ENCODE data around the gene CADPS.

CADPS gene

DNA sequence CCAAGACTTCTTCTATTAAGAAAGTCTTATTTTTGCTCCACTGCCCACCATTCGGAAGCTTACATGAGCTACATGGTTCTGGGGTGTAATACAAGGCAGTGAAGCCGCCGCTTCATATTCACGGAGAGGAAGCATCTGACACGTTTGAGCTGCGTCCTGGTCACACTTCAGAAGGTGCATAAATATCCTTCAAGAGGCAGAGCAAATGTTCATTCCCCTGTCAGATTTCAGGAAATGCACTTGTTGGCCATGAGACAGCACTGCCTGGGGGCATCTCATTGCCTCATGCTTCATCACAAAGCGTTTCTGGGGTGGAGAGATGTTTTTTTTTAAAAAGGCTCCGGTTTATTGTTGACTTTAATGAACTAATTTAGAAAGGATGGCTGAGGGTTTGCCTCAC, 119.9 kb downstream of the CADPS start:
- DNase-seq (ENCODE audit: low read depth in 1 of 2, low spot score in 1 of 2) = no peak

DNA sequence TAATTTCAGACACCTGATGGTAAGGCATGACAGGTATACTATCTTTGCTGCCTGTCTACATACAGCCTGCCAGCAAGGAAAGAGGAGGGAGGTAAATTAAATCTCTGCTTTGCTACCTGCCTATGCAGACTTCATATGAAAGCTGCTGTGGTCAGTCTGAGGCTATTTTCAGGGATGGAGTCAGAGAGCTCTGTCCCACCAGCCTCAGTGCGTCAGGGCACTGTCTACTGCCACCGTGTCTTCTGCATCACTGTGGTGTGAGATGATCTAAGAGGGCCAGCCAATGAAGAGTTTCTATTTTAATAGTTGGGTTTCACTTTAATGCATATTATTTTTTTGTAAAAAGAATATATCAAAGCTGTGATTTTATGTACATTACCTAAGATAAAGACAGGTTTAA, 125.6 kb downstream of the CADPS start:
- no peak for DNase-seq (ENCODE audit: low read depth in 1 of 2, low spot score in 1 of 2)

DNA sequence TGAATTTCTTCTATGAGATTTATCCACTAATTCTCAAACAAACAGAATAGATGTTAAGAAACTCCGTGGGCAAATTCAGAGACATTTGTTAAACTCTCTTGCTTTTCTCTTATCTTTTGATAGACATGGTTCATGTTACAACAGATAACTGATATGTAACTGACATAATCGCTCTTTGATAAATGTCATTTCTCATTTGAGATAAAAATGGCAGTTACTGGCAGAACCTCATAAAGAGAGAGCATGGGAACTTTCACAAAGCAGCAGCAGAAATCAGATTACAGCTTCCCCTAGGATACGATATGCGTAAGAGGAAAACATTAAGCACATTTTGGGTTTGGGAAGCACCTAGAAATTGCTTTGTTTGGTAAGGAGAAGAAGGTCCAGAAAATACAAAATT, 126.1 kb downstream of the CADPS start:
- no peak for DNase-seq (ENCODE audit: low read depth in 1 of 2, low spot score in 1 of 2)

DNA sequence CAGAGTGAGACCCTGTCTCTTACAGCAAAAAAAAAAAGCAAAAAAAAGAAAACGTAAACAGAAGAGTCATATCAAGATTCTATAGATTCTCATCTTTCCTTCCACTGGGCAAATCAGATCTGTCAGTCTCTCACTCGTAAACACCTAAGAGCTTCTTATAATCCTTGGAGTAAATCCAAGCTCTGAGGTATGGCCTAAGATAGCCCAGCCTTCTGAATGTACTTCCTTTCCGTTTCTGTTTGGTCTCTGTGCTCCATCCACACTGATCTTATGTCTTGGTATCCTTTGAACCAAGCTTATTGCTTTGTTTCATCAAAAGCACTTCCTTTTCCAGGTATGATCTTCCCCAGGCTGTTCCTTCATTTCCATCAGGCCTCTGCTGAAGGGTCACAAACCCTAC, 137.8 kb downstream of the CADPS start:
- no peak for DNase-seq (ENCODE audit: low read depth in 1 of 2, low spot score in 1 of 2)

DNA sequence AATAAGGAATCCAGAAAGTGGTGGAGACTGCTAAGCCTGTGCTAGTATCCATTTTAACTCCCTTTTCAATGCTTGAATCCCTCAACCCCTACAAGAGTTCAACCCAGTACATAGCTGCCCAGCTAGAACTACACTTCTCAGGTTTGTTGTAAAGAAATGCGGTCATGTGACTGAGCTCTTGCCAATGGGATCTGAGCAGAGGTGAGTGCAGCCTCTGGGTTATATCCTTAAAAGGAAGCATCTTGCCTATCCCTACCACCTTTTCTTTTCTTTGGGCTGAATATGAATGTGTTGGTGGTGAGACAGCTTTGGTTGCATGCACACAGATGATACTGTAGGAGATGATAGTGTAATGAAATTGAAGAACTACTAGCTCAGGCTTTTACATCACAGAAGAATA, 139.7 kb downstream of the CADPS start:
- no peak for DNase-seq (ENCODE audit: low read depth in 1 of 2, low spot score in 1 of 2)

DNA sequence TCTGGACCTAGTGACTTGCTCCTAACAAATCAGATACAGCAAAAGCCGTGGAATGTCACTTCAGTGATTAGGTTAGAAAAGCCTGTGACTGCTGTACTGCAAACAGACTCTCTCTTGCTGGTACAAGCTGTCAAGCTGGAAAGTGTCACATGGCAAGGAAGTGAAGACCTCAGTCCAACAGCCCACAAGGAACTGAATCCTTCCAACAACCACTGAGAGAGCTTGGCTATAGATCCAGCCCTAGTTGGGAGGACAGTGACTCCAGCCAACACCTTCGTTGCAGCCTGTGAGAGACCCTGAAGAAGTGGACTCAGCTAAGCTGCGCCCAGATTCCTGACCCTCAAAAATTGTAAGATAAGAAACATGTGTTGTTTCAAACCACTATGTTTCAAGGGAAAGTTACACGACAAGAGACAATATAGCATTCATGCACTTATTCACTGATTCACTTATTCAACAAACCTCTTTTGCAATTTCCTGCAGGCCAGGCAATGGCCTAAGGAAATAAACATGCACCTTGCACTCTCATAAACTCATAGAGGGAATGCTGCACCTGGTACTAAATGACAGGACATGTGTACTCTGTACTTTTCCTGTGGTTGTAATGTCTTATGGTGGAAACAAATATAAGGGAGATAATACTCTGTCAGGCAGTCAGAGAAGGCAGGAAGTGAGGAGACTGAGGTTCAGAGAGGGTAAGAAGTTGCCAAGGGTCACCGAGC, 142.9 kb downstream of the CADPS start:
- DNase-seq (ENCODE audit: low read depth in 1 of 2, low spot score in 1 of 2) = no peak

DNA sequence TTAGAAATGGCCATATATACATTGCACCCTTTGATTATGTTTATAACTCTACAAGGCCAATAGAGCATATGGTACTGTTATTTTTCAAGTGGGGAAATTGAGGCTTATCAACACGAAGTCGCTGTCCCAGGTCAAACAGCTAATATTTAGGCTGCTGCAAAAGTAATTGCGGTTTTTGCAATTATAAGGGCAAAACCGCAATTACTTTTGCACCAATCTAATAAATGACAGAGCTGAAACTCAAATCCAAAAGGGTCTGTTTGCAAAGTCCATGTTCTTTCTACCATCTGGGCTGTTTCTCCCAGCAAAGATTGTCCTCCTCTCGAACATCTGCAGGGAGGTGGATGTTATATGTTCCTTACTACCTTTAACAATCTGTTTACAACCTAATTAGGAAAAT, 147.2 kb downstream of the CADPS start:
- no peak for DNase-seq (ENCODE audit: low read depth in 1 of 2, low spot score in 1 of 2)

DNA sequence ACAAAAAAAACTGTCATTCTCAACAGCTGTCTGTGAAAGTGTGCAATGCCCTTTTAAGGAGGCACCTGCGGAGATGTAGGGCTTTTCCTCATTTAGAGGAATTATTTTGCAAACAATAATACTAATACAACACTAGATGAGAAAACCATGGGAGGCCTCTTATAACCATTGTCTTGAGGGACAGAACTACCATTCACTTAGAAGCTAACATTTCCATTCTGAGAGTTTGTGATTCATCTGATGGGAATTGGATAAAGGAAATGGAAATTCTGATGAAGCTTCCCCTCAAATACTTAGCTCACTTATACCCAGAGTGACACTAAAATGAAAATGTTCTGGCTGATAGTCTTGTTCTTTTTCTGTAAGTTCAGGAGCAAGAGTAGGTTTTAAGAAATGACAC, 147.7 kb downstream of the CADPS start:
- DNase-seq (ENCODE audit: low read depth in 1 of 2, low spot score in 1 of 2) = no peak

DNA sequence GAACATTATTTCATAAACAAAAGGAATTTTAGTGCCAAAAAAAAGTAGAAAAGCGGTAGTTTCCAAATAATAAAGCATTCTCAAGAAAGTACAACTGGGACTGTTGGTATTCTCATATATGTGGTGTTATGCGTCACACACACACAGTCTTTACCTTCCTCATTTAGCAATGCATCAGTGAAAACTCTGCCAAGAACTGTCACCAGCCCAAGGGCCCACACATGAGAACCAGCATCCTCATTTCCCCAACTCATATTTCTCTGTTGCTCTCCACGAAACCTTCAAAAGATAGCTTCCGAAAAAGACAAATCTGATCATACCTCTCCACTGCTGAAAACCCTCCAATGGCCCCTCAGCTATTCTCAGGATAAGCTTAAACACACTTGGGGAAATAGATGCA, 150.7 kb downstream of the CADPS start:
- no peak for DNase-seq (ENCODE audit: low read depth in 1 of 2, low spot score in 1 of 2)

DNA sequence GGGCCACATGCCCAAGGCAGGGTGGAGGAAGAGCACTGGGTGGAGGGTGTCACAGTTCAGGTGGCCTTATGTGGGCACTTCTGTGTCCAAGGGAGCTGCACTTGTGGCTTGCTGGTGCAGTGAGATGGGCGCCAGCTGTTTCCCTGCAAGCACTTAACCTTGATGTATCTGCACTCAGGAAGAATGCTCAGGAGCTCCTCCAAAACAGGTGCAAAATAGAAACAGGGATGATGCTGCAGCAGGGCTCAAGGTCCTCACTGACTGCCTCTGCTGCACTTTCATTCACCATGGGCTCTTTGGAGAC, 151.3 kb downstream of the CADPS start:
- no peak for DNase-seq (ENCODE audit: low read depth in 1 of 2, low spot score in 1 of 2)

DNA sequence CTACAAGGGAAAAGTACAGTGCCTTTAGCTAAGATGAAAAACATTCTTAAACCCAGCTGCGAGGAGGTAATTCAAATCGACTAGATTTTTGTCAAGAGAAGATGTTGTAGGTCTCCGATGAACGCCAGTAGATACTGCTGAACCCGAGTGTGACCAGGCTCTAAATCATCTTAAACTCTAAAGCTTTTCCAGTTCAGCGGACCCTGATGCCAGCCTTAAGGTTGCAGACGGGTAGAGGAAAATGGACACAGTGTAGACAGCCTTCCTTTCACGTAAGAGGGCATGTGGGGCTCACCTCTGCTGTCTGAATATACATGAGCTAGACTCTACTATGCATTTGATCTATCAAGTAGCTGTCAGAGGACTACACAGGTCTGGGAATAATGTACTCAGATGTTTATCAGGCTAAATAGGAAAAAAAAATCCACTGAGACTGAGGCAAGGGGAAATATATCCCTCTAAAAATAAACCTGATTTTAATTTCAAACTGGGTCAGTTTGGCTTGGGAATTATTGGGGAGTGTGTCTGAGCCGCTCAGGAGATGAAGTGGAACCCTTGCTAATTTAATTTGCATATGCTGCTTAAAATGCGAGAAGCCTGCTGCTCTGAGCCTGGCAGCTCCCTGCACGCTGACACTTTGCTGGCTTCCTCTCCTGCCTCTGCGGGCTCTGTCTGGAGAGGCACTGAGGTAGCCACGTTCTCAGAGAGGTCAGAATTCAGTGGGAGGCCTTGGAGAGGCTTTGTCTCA, 151.9 kb downstream of the CADPS start:
- no peak for DNase-seq (ENCODE audit: low read depth in 1 of 2, low spot score in 1 of 2)

DNA sequence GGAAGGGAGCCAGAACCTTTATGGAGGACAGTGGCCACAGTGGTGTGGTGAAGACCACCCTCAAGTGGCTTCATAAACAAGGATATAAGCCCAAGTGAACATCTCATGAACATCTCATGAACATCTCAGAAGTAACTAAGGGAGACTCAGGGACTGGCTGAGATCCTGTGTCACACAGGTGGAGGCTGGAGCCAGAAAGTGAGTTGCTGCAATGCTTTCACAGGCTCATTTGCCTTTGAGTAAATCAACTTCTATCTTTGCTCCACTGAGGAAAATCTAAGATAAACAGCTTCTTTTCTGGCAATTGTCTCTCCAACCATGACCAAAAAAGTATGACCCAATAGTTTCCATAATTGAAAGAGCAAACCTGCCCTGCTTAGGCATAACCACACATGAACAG, 152.9 kb downstream of the CADPS start:
- no peak for DNase-seq (ENCODE audit: low read depth in 1 of 2, low spot score in 1 of 2)

DNA sequence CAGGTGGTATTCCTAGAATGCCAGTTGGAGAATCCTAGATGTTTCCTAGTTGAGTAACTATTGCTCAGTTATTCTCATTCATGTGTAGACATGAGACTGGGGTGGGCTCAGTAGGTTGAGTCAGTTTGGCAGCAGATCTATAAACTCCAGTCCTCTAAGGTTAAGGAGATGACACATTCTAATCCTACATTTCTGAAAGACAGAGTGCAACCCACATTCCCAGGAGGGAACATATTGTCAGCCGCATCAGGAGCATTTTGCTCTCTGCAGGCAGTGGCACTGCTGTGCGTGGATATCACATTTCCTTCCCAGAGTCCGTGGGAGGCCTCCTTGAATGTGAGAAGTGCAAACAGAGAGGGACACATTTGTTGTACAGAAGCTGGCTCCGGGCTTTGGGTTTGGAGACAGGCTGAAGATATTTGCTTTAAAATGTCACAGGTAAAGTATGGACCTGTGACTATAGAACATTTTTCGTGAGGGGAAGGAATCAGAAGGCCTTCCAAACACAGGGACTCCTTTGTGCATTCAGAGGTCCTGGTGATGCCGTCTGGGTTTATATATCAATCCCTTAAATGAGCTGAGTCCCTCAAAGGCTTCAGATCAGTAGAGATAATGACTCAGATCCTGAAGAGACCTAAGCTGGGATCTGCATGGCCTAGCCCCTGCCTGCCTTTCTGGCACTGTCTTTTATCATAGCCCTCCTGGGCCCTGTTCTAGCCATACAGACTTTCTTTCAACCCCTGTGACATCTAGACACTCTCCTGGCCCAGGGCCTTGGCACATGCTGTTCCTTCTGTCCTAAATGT, 156.5 kb downstream of the CADPS start:
- no peak for DNase-seq (ENCODE audit: low read depth in 1 of 2, low spot score in 1 of 2)

DNA sequence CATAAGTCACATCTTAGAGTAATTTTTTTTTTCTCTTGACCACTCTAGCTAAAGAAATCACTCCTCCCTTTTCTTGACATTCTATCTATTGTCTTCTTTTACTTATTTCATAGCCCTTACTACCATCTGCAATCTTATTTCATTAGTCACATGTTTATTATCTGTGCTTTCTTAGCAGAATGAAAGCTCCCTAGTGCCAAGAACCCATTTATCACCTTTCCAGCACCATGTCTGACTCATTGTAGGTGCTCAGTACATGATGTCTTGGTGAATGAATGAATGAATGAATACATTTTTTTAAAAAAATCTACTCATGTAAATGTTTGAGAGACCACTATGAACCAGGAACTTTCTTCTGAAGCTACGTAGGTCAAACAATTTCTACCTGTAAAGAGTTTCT, 157.2 kb downstream of the CADPS start:
- no peak for DNase-seq (ENCODE audit: low read depth in 1 of 2, low spot score in 1 of 2)

DNA sequence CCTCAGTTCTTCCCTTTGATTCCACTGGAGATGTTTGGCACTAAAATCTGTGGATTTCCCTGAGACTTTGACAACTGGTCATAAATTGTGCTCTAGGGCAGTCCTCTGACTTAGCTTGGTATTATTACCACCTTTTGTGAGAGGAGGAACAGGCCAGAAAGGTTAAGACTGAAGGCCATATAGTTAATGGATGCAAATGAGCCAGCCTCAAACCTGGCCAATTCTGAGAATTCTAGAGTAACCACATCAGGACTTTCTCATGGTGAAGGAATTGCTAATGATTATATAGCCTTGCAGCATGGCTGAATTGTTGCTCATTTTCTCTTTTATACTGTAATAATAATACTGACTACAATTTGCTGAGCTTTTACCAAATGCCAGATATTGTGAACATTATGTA, 162.5 kb downstream of the CADPS start:
- DNase-seq (ENCODE audit: low read depth in 1 of 2, low spot score in 1 of 2) = no peak

DNA sequence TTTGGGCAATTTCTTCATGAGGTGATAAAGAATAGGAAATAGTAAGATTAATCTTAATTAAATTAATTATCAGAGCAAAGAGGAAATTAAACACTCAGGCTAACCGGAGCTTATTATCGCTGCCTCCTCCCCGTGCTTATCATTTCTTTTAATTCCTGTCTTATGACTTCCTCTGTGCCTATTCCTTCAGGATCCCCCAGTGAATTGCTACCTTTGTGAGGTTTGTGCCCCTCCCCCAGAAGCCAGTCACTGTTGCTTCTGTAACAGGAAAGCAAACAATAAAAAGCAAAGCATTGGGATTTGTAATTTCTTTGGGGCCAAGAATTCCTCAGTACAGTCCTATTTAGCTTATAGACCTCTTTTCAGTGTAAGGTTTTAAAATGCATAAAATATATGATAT, 164.5 kb downstream of the CADPS start:
- DNase-seq (ENCODE audit: low read depth in 1 of 2, low spot score in 1 of 2) = no peak

DNA sequence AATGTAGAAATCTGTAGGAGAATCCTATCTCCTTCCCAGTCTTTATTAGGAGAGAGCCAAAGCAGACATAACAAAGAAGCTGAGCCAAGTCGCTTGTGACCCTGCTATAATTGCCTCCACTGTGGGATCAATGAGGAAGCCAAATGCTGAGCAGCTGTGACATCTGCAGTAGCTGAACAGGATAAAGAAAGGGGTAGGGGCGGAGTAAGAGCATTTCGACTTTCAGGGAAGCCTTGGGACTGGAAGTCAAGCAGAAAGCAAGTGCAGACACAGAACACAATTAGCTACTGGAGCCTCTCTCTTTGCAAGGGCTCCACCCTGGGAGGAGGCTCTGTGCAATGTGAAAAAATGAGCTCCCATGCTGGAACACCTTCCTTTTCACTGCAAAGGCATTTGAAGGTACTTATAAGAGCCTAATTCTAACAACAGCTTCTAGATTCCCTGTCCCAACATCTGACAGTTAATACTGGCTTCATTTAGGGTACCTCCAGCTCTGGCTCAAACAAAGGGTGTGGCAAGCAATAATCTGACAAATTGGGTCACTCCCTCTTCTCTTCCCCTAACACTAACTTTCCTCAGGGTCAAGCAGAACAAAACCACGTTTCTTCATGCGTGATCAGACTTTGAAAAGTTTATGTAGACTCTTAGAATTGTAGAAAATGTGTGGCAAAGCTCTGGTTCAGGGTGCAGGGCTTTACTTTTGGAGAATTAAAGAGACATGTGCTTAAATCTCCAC, 166.4 kb downstream of the CADPS start:
- no peak for DNase-seq (ENCODE audit: low read depth in 1 of 2, low spot score in 1 of 2)

DNA sequence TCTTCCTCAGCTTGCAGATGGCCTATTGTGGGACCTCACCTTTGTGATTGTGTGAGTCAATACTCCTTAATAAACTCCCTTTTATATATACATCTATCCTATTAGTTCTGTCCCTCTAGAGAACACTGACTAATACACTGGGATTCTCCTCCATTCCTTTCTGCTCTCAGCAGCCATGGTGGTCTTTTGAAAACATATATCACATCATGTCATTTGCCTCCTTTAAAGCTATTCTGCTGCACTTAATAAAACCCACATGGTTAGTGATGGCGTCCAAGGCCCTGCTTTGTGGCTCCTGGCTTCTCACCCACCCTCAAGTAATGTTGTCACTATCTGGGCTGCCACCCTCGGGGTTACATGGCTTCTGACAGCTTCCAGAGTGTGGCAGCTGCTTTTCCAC, 169.5 kb downstream of the CADPS start:
- no peak for DNase-seq (ENCODE audit: low read depth in 1 of 2, low spot score in 1 of 2)

DNA sequence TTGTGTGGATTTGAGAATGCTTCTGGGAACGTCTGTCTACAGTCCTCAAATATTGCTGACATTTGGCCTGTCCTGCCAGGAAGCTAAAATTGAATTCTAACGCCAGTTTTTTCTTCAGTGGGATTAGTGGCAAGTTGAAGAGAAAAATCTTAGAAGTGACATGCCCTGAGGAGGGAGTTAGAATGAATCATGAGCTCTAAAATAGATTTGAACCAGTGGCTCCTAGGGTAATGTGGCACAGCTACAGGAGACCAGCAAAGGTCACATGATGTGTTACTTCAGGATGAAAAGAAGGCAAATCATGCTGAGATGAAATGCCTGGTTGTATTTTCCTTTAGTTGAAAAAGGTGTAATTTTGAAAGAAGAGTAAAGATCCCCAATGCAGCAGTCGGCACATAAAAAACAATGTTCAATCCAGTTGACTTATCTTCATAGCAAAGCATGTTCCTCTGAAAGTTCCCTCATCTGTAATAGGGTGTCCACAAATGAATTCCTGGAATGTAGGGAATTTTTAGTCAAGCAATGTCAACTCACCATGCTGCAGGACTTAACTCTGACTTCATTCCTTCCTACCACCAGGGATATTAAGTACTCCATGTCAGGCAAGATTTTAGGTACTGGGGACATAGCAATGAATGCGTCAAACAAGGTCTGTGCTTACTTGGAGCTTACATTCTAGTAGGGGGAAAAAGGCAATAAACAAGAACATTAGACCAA, 171.6 kb downstream of the CADPS start:
- no peak for DNase-seq (ENCODE audit: low read depth in 1 of 2, low spot score in 1 of 2)

DNA sequence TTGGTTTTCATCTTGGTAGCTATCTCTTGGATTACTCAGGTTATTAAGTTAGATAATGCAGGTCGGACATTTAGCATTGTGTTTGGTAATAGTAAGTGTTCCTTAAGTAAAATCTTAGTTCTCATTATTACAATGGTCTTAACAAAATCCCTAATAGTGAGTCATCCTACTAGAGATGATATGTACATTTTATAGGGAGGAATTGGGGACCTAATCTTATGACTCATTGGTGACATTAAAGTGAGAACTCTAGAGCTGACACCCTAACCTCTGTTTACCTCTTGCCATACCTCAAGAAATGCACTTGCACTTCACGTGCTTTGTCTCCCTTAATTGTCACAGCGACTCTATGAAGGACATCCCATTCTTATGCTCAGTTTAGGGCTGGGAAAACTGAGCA, 174.9 kb downstream of the CADPS start:
- no peak for DNase-seq (ENCODE audit: low read depth in 1 of 2, low spot score in 1 of 2)

DNA sequence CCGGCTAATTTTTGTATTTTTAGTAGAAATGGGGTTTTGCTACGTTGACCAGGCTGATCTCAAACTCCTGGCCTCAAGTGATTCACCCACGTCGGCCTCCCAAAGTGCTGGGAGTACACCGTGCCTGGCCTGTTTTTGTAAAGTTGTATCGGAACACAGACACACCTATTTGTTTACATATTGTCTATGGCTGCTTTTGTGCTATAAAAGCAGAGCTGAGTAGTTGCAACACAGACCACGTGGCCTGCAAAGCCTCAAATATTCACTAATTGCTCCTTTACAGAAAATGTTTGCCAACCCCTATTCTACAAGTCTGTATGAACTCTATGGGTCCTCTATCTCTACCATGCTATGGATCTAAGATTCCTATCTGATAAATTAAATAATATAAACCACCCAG, 175.5 kb downstream of the CADPS start:
- no peak for DNase-seq (ENCODE audit: low read depth in 1 of 2, low spot score in 1 of 2)
